ENCODE measurements around the gene MMP24. TPM values are rescaled to one million over a fixed set of nuclear protein-coding genes. Genes with fewer than 3 reads are reported as not detected.

Gene MMP24
- total and polyA plus RNA-seq, 2 donors (not counting 1 experiment from before 2014, with no cell fraction given): 0.17 to 0.49 TPM

DNA sequence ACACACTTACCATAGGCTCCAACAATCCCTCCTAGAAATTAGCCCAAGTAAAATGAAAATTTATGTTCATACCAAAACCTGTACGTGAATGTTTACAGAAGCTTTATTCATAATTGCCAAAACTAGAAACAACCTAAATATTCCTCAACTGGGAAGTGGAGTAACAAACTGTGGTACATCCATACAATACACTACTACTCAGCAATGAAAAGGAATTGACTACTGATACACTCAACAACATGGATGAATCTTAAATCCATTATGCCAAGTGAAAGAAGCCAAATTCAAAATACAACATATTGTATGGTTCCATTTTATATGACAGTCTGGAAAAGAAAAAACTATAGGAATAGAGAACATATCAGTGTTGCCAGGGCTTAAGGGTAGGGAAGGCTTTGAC is 19.7 kb upstream of the MMP24 start:
- Histone ChIP-seq H3K9me3 (ENCODE audit: control insufficient read depth, insufficient read depth, low read depth, low read length) (no peaks in the 10 kb centered on the region), H3K27ac (ENCODE audit: insufficient read depth, low read length) (no peak overlapping the region), H4K20me1 (ENCODE audit: control insufficient read depth, extremely low read depth, insufficient read depth, low read length) (no peaks in the 10 kb centered on the region), H3K27me3 (ENCODE audit: control insufficient read depth, insufficient read depth, low read length) (no peaks in the 10 kb centered on the region), H3K4me3 (replicated peaks in 1 of 4; ENCODE audit: control extremely low read depth in 1 of 4, insufficient read depth in 1 of 4, low read depth in 3 of 4, low read length in 4 of 4) (no peak overlapping the region), H3K79me2 (ENCODE audit: control insufficient read depth, insufficient read depth, low read length) (no peaks in the 10 kb centered on the region), H2AFZ (ENCODE audit: low read length) (no peak overlapping the region), H3K4me1 (ENCODE audit: control insufficient read depth, extremely low read depth, insufficient read depth, low read length) (peaks cover 2% of the 10 kb centered on the region), H3K9ac (ENCODE audit: insufficient read depth, low read length) (no peak overlapping the region), H3K36me3 (ENCODE audit: control insufficient read depth, insufficient read depth, low read length) (no peaks in the 10 kb centered on the region), H3K4me2 (ENCODE audit: extremely low read depth, insufficient read depth, low read length) (no peak overlapping the region)
- TF ChIP-seq EZH2 (IDR thresholded peaks at IDR 0.05; ENCODE audit: low read length, missing control alignments): no peak
- TF ChIP-seq, protein P1, sequence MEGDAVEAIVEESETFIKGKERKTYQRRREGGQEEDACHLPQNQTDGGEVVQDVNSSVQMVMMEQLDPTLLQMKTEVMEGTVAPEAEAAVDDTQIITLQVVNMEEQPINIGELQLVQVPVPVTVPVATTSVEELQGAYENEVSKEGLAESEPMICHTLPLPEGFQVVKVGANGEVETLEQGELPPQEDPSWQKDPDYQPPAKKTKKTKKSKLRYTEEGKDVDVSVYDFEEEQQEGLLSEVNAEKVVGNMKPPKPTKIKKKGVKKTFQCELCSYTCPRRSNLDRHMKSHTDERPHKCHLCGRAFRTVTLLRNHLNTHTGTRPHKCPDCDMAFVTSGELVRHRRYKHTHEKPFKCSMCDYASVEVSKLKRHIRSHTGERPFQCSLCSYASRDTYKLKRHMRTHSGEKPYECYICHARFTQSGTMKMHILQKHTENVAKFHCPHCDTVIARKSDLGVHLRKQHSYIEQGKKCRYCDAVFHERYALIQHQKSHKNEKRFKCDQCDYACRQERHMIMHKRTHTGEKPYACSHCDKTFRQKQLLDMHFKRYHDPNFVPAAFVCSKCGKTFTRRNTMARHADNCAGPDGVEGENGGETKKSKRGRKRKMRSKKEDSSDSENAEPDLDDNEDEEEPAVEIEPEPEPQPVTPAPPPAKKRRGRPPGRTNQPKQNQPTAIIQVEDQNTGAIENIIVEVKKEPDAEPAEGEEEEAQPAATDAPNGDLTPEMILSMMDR (conservative IDR thresholded peaks at IDR 0.05 in 1 of 2, IDR thresholded peaks at IDR 0.05 in 1 of 2; ENCODE audit: low read depth in 1 of 2, low read length in 2 of 2): no peak
- DNase-seq (ENCODE audit: low read depth in 2 of 2): no peak

DNA sequence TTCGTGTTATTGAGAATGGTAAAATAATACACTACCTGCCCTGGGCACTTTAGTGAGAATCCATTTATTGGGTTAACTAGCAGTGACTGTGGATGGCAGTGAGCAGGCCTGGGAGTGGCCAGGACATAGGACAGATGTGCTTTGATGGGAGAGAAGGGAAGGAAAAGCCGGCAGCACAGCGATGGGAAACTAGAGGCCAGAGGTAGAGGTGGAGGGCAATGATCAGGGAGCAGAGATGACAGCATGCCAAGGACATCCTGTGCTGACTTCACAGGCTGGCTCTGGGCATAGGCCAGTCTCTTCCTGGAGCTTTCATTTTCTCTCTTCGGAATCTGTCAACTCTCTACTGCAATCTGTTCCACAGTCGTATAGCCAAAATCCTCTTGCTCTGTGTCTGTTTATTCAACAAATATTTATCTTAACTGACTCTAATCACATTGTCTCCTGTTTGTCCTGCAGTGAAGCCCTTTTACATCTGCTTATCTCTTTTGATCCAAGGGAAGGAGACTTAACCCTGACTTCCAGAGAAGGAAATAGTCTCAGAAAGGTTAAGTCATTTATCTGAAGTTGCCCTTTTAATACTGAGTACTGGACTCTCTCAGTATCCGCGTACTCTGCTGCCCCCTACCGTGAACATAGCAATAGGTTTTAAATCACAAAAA is 18.4 kb upstream of the MMP24 start:
- H3K4me3 ChIP-seq (replicated peaks in 1 of 4; ENCODE audit: control extremely low read depth in 1 of 4, insufficient read depth in 1 of 4, low read depth in 3 of 4, low read length in 4 of 4): peak overlapping the region; percentile 26 to 47 (median 31)
- H3K79me2 ChIP-seq (ENCODE audit: control insufficient read depth, insufficient read depth, low read length): no peaks in the 10 kb centered on the region
- H4K20me1 ChIP-seq (ENCODE audit: control insufficient read depth, extremely low read depth, insufficient read depth, low read length): no peaks in the 10 kb centered on the region
- peak overlapping the region; percentile 94 for H2AFZ ChIP-seq (ENCODE audit: low read length)
- no peaks in the 10 kb centered on the region for H3K36me3 ChIP-seq (ENCODE audit: control insufficient read depth, insufficient read depth, low read length)
- H3K4me1 ChIP-seq (ENCODE audit: control insufficient read depth, extremely low read depth, insufficient read depth, low read length): peaks cover 2% of the 10 kb centered on the region
- TF ChIP-seq EZH2 (IDR thresholded peaks at IDR 0.05; ENCODE audit: low read length, missing control alignments): no peak
- TF ChIP-seq, protein P1 (conservative IDR thresholded peaks at IDR 0.05 in 1 of 2, IDR thresholded peaks at IDR 0.05 in 1 of 2; ENCODE audit: low read depth in 1 of 2, low read length in 2 of 2): peak; percentile 76 to 78
- H3K4me2 ChIP-seq (ENCODE audit: extremely low read depth, insufficient read depth, low read length): peak overlapping the region; percentile 91
- H3K27me3 ChIP-seq (ENCODE audit: control insufficient read depth, insufficient read depth, low read length): no peaks in the 10 kb centered on the region
- H3K27ac ChIP-seq (ENCODE audit: insufficient read depth, low read length): peak overlapping the region; percentile 36
- DNase-seq (ENCODE audit: low read depth in 2 of 2): peak; percentile 57 to 84
- no peaks in the 10 kb centered on the region for H3K9me3 ChIP-seq (ENCODE audit: control insufficient read depth, insufficient read depth, low read depth, low read length)
- H3K9ac ChIP-seq (ENCODE audit: insufficient read depth, low read length): no peak overlapping the region

DNA sequence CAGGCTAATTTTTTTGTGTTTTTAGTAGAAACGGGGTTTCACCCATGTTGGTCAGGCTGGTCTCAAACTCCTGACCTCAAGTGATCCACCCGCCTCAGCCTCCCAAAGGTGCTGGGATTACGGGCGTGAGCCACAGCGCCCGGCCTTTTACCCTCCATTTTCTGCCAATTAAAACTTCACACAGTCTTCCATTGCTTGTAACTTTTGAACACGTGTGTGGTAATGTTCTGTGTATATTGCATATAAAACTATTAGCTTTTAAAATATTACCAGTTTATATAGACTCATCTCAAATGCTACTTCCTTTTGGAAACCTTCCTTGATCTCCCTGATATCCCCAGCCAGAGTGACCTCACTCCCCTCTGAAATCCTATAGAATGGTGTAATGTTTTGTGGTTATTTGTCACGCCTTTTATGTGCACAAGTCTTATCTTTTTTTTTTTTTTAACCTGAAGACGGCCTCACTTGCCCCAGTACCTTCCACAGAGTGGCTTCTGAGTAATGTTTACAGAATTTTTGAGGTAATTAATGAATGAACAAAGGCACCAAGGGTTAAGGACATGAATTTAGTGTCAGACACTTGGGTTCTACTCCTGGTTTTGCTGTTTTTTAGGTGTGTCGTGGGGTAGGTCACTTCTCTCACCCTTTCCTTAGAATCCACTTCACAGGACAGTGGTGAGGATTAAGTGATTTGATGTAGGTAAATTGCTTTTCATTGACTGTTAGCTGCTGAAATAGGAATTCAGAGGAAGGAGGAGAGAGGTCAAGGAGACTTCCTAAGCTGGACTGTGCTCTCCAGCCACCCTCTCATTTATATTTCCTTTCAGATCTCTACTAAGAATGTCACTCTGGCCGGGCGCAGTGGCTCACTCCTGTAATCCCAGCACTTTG is 11.2 kb upstream of the MMP24 start:
- Histone ChIP-seq H2AFZ (ENCODE audit: low read length) (no peak overlapping the region), H3K27ac (ENCODE audit: insufficient read depth, low read length) (no peak overlapping the region), H3K9me3 (ENCODE audit: control insufficient read depth, insufficient read depth, low read depth, low read length) (no peaks in the 10 kb centered on the region), H4K20me1 (ENCODE audit: control insufficient read depth, extremely low read depth, insufficient read depth, low read length) (no peaks in the 10 kb centered on the region), H3K27me3 (ENCODE audit: control insufficient read depth, insufficient read depth, low read length) (no peaks in the 10 kb centered on the region), H3K4me1 (ENCODE audit: control insufficient read depth, extremely low read depth, insufficient read depth, low read length) (no peaks in the 10 kb centered on the region), H3K4me2 (ENCODE audit: extremely low read depth, insufficient read depth, low read length) (no peak overlapping the region), H3K79me2 (ENCODE audit: control insufficient read depth, insufficient read depth, low read length) (no peaks in the 10 kb centered on the region), H3K36me3 (ENCODE audit: control insufficient read depth, insufficient read depth, low read length) (no peaks in the 10 kb centered on the region), H3K4me3 (replicated peaks in 1 of 4; ENCODE audit: control extremely low read depth in 1 of 4, insufficient read depth in 1 of 4, low read depth in 3 of 4, low read length in 4 of 4) (no peak overlapping the region), H3K9ac (ENCODE audit: insufficient read depth, low read length) (no peak overlapping the region)
- TF ChIP-seq EZH2 (IDR thresholded peaks at IDR 0.05; ENCODE audit: low read length, missing control alignments): no peak
- peak in 1 of 2 donors; percentile 88 for DNase-seq (ENCODE audit: low read depth in 2 of 2)

All from fibroblast of lung (primary cell).